ENCODE results near the gene OR10G3.

DNA sequence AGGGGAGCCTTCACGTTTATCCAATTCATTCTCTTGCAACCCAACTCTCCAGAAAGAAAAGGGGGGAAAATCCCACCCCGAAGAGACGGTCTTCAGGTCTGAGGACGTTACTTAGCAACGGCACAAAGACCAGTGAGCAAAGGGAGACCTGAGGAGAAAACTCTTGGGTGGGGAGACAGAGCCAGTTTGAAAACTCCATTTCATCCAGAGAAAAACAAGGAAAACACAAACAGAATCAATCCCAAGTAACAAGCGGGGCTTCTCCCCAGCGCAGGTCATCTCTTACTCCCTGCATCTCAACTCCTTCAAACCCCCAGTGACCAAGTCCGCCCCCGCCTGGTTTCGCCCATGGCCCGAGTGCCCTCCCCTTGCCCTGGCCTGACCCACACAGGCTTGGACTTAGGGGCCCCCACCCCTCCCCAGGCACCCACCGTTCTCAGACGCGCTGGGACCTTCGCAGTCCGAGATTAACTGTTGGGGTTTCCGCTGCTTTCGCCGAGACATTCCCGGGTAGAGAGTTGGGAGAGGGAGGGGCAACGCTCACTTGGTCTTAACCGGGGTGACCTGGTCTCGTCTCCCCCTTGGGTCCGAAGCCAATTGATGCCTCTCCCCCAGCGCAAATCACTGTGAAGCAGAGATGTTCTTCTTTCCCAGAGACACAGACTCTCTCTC is 43.3 kb downstream of the OR10G3 start:
- TF ChIP-seq SIN3A (IDR thresholded peaks at IDR 0.05; ENCODE audit: borderline replicate concordance, insufficient read depth, low read length): no peak
- no peak for TF ChIP-seq POLR2AphosphoS5 (IDR thresholded peaks at IDR 0.05; ENCODE audit: low read depth, low read length)
- no peak for TF ChIP-seq TAF1 (IDR thresholded peaks at IDR 0.05; ENCODE audit: borderline replicate concordance, insufficient read depth, low read length)
- TF ChIP-seq, protein P1, sequence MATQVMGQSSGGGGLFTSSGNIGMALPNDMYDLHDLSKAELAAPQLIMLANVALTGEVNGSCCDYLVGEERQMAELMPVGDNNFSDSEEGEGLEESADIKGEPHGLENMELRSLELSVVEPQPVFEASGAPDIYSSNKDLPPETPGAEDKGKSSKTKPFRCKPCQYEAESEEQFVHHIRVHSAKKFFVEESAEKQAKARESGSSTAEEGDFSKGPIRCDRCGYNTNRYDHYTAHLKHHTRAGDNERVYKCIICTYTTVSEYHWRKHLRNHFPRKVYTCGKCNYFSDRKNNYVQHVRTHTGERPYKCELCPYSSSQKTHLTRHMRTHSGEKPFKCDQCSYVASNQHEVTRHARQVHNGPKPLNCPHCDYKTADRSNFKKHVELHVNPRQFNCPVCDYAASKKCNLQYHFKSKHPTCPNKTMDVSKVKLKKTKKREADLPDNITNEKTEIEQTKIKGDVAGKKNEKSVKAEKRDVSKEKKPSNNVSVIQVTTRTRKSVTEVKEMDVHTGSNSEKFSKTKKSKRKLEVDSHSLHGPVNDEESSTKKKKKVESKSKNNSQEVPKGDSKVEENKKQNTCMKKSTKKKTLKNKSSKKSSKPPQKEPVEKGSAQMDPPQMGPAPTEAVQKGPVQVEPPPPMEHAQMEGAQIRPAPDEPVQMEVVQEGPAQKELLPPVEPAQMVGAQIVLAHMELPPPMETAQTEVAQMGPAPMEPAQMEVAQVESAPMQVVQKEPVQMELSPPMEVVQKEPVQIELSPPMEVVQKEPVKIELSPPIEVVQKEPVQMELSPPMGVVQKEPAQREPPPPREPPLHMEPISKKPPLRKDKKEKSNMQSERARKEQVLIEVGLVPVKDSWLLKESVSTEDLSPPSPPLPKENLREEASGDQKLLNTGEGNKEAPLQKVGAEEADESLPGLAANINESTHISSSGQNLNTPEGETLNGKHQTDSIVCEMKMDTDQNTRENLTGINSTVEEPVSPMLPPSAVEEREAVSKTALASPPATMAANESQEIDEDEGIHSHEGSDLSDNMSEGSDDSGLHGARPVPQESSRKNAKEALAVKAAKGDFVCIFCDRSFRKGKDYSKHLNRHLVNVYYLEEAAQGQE (IDR thresholded peaks at IDR 0.05; ENCODE audit: insufficient read depth in 1 of 2, low read depth in 2 of 2, low read length in 2 of 2): no peak
- no peak for TF ChIP-seq FOXP2 (optimal IDR thresholded peaks at IDR 0.05; ENCODE audit: borderline replicate concordance, extremely low read depth, extremely low read length, insufficient read depth)
